ENCODE results near the gene LAG3.

DNA sequence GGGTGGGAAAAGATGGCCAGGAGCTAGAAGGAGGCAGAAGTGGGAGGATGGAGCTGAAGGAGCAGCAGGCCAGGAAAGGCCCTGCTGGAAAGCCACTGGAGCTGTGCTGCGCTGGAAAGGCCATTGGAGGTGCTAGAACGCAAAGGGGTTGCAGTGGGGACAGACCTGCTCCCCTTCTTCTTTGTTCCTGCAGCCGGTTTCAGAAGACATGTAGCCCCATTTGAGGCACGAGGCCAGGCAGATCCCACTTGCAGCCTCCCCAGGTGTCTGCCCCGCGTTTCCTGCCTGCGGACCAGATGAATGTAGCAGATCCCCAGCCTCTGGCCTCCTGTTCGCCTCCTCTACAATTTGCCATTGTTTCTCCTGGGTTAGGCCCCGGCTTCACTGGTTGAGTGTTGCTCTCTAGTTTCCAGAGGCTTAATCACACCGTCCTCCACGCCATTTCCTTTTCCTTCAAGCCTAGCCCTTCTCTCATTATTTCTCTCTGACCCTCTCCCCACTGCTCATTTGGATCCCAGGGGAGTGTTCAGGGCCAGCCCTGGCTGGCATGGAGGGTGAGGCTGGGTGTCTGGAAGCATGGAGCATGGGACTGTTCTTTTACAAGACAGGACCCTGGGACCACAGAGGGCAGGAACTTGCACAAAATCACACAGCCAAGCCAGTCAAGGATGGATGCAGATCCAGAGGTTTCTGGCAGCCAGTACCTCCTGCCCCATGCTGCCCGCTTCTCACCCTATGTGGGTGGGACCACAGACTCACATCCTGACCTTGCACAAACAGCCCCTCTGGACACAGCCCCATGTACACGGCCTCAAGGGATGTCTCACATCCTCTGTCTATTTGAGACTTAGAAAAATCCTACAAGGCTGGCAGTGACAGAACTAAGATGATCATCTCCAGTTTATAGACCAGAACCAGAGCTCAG lies 47.0 kb downstream of the LAG3 start:
- TF ChIP-seq, protein P1, sequence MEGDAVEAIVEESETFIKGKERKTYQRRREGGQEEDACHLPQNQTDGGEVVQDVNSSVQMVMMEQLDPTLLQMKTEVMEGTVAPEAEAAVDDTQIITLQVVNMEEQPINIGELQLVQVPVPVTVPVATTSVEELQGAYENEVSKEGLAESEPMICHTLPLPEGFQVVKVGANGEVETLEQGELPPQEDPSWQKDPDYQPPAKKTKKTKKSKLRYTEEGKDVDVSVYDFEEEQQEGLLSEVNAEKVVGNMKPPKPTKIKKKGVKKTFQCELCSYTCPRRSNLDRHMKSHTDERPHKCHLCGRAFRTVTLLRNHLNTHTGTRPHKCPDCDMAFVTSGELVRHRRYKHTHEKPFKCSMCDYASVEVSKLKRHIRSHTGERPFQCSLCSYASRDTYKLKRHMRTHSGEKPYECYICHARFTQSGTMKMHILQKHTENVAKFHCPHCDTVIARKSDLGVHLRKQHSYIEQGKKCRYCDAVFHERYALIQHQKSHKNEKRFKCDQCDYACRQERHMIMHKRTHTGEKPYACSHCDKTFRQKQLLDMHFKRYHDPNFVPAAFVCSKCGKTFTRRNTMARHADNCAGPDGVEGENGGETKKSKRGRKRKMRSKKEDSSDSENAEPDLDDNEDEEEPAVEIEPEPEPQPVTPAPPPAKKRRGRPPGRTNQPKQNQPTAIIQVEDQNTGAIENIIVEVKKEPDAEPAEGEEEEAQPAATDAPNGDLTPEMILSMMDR (IDR thresholded peaks at IDR 0.05; ENCODE audit: insufficient read depth, low read length, poor library complexity, severe bottlenecking) = no peak
- TF ChIP-seq EZH2phosphoT487 (conservative IDR thresholded peaks at IDR 0.05; ENCODE audit: low read length) = no peak
